IPS-NIHi7 (cell line): Measurements from ENCODE around the gene OVCH2.
A peak's percentile ranks its signal among the peaks of the same experiment; 100 is the strongest.
"Not testable (repeated sequence)": the region's sequence is repeated elsewhere in the genome, so short reads cannot be mapped to it uniquely, and the experiment has no call there.

Experiments
- DNase-seq: peaks from one replicate; pipeline ENCODE4 v3.0.0; 2012; ENCODE audit warnings: mixed read lengths; ENCODE audit errors: extremely low spot score

OVCH2 gene

GRCh38 chr11:7671347-7672215, 34.7 kb downstream of the OVCH2 start:
- DNase-seq = no peak

GRCh38 chr11:7670641-7671040, 35.6 kb downstream of the OVCH2 start:
- no peak for DNase-seq

- DNase-seq = no peak
These were observed 37.4 kb downstream of the OVCH2 start for GRCh38 chr11:7668911-7669310.

GRCh38 chr11:7668464-7668863, 37.8 kb downstream of the OVCH2 start:
- DNase-seq = no peak

GRCh38 chr11:7667460-7667859, 38.8 kb downstream of the OVCH2 start:
- no peak for DNase-seq

- DNase-seq = no peak
These were observed 39.9 kb downstream of the OVCH2 start for GRCh38 chr11:7666292-7666866.

GRCh38 chr11:7665473-7666291, 40.6 kb downstream of the OVCH2 start:
- peak; percentile 90 for DNase-seq

- DNase-seq = no peak
These were observed 41.4 kb downstream of the OVCH2 start for GRCh38 chr11:7664867-7665266.

GRCh38 chr11:7663531-7663930, 42.7 kb downstream of the OVCH2 start:
- DNase-seq = not testable (repeated sequence)

GRCh38 chr11:7657306-7658025, 48.8 kb downstream of the OVCH2 start:
- peak; percentile 76 for DNase-seq

GRCh38 chr11:7656704-7657103, 49.6 kb downstream of the OVCH2 start:
- DNase-seq = no peak

GRCh38 chr11:7655253-7656217, 50.7 kb downstream of the OVCH2 start:
- DNase-seq = no peak

- DNase-seq = no peak
These were observed 52.0 kb downstream of the OVCH2 start for GRCh38 chr11:7654195-7654705.

GRCh38 chr11:7651700-7652099, 54.6 kb downstream of the OVCH2 start:
- DNase-seq = no peak

GRCh38 chr11:7651140-7651551, 55.1 kb downstream of the OVCH2 start:
- no peak for DNase-seq

- DNase-seq = no peak
These were observed 58.0 kb downstream of the OVCH2 start for GRCh38 chr11:7648264-7648663.

- no peak for DNase-seq
These were observed 59.4 kb downstream of the OVCH2 start for GRCh38 chr11:7646866-7647265.

- DNase-seq = no peak
These were observed 61.1 kb downstream of the OVCH2 start for GRCh38 chr11:7645206-7645605.

- DNase-seq = no peak
These were observed 63.0 kb downstream of the OVCH2 start for GRCh38 chr11:7643314-7643713.

- no peak for DNase-seq
These were observed 63.5 kb downstream of the OVCH2 start for GRCh38 chr11:7642747-7643146.
